HG03103 (cell line): ENCODE data around the gene SMG9.

ENCODE experiments used
- ATAC-seq: cut with Tn5 transposase; IDR thresholded peaks from one replicate; pipeline ENCODE4 v1.9.1; 2021; ENCODE audit warnings: low read depth; ENCODE audit not compliant: unreplicated experiment

SMG9 gene, protein sequence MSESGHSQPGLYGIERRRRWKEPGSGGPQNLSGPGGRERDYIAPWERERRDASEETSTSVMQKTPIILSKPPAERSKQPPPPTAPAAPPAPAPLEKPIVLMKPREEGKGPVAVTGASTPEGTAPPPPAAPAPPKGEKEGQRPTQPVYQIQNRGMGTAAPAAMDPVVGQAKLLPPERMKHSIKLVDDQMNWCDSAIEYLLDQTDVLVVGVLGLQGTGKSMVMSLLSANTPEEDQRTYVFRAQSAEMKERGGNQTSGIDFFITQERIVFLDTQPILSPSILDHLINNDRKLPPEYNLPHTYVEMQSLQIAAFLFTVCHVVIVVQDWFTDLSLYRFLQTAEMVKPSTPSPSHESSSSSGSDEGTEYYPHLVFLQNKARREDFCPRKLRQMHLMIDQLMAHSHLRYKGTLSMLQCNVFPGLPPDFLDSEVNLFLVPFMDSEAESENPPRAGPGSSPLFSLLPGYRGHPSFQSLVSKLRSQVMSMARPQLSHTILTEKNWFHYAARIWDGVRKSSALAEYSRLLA

DNA sequence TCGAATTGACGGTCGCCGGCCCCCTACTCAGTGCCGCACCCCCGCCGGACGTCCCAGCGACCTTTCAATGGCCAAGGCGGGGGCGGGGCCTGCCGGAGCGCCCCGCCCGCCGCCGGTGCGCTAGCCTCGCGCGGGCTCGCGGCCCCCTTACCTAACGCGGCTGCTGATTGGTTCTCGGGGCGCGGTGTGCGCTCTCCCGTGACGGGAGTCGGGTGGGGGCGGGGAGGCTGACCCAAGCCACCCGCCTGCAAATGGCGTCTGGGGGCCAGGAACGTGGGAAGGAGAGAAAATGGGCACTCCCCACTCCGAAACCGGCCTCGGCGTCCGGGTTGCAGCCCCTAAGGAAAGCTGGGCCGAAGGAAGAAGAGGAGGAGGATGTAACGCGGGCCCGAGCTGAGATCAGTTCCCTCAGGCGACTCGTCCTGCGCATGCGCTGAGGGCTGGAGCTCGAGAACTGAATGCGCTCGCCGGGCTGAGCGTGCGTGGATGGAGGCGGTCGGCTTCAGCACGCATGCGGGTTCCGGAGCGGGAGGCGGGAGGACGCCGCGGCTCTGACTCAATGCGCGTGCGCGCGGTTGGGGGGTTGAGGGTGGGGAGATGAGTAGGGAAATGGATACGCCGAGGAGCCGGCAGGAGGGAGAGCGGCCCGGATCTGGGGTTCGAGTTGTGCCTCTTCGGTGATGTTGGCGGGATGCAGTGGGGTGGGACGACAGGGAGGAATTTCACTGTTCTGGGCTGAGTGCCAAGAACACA, at the start of gene SMG9:
SMG9 (minus strand) TSS at position 460 of the 753 bp plus-strand sequence. CDS start 4,221 bp downstream, outside the sequence.
- peak; percentile 48 for ATAC-seq

DNA sequence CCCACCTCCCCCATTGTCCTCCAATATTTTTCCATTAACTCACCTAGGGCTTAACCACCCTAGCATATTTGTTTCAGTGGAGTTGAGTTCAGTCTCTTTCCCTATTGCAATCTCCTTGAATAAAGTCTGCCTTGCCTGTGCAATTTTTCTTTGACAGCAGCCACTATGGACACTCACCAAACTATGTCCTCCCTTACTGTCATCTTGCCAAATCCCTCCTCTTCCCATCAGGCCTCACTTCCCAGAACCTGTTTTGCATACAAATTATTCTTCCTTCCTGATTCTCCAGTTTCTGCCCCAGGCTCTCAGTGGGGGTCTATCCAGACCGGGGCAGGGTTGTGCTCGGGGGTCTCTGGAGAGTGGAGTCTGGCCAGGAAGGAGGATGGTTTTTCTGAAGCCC, 49.7 kb upstream of the SMG9 start:
- ATAC-seq, result no peak

DNA sequence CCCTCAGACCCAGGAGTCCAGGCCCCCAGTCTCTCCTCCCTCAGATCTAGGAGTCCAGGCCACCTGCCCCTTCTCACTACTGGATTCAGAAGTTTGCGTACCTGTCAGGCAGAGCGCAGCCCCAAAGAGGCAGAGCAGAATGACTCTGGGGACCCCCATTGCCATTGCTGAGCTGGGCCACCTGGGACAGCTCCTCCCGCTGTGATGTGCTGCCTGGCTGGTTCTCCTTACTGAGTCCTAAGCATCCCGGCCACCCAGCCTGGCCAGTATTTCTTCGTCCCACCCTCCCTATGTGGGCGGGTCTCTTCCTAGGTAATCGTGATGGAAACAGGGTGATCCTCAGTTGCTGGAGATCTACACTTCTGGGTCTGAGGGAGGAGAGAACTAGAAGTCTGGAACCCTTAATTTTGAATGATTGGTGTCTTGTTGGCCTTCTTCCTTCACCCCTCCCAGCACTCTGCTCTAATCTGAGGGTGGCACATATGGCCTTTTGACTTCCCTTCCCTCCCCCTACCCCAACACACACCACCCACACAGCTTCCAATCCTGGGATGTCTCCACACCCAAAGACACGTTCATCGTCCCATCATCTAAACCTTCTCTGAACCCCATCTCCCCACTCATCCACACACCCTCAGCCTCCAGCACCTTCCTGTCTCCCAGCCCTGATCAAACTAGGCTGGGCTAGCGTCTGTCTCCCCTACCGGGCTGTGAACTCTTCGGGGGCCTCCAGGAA, 47.6 kb upstream of the SMG9 start, which contains the start of gene LYPD5:
LYPD5 (minus strand) TSS at position 232 of the 736 bp plus-strand sequence; CDS start at position 165, 67 bp downstream.
- ATAC-seq, result no peak

DNA sequence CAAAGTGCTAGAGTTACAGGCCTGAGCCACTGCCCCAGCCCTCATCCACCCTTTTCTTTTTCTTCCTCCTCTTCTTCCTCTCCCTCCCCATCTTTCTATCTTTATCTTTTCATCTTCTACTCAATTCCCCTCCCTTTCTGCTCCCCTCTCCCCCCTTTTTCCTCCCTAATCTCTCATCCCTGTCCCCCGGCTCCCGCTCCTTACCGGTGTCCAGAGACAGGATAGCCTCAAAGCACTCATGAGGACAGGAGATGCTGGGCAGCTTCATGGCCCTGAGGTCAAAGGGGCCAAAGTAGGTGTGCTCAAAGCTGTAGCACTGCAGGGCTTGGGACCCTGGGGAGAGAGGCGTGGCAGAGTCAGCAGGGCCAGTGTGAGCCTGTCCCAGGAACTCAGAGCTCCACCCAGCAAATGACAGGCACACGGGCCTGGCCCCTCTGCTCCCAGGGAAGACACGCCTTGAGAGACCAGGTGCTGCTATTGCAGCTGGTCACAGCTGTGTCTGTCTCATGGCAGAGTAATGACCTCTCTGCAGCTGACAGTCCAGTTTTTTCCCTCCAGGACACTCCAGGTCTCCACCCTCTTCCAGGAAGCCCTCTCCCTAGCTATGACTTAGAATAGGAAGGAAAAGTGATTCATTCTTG, 44.9 kb upstream of the SMG9 start:
- ATAC-seq, result no peak

DNA sequence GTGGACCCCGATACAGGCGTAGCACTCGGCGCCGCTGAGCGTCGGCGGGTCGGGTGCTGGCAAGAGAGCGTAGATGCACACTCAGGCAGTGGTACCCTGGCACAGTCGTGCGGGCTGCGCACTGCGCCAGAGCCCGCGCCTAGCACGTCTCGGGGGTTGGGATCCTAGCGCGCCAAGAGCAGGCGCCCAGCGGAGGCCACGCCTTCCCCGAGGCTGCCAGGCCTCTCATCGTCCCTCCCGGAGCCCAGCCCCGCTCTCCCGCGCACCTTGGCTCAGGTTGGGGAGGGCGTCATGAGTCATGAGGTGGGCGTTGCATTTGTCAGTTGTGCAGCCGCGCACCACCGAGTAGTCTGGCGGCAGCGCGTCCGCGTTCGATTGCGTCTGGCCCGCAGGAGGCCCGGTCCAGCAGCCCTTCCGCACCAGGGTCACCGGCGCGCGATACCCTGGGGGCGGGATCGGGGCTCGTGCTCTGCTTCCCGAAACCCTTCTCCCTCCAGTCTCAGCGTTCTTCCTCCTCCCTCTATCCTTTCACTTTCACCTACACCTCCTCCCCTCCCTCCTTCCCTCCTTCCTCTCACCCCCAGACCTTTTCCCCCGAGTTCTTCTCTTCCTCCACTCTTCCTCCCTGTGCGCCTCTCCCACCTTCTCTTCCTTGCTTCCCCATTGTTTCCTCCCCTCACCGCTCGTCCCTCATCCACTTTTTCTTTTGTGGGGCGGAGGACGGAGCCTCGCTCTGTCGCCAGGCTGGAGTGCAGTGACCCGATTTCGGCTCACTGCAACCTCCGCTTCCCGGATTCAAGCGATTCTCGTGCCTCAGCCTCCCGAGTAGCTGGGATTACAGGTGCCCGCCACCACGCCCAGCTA, 44.0 kb upstream of the SMG9 start:
- ATAC-seq, result no peak

DNA sequence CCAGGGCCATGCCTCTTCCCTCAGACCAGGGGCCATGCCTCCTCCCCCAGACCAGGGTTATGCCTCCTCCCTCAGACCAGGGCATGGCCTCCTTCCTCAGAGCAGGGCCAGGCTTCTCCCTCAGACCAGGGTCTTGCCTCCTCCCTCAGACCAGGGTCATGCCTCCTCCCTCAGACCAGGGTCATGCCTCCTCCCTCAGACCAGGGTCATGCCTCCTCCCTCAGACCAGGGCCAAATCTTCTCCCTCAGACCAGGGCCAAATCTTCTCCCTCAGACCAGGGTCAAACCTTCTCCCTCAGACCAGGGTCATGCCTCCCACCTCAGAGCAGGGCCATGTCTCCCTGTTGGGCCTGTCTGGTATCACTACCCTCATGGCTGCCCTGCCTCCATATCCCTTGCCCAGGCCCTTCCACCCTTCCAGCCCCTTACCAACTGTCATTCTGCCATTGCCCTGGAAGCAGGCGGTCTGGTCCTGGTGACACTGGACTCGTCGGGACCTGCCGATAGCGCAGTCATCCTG, 43.3 kb upstream of the SMG9 start:
- ATAC-seq, result no peak

DNA sequence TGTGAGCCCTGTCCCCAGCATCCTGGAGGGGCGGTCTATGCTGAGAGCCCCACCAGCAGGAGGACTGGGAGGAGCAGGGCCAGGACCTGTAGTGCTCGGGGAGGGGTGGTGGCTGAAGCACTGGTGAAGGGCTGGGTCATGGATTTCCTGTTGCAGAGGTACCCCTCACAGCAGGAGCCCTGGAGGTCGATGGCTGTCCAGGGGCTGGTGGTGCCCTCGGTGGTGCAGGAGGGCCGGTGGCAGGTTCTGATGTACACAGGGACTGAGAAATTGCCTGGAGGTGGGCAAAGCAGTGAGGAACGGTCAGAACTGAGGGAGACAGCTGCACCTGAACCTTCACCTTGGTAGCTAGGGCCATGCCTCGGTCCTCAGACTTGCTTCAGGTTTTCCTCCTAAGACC, 42.8 kb upstream of the SMG9 start:
- no peak for ATAC-seq

DNA sequence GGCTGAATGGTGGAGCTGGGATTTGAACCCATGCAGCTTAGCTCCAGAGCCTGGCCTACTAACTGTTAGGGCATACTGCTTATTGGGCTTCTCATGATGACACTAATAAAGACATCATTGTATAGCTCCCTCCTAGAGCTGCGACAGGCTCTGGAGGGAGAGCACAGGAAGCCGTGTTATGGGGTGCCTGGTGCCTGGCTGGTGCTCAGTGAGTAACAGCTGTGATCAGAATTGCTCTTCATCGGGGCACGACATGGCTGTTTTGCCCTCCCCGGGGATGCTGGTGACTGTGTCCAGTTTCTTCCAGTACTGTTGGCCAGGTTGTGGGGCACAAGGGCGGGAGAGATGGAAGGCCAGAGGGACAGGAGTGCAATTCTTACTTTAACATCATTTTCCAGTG, 42.4 kb upstream of the SMG9 start:
- ATAC-seq, result no peak

DNA sequence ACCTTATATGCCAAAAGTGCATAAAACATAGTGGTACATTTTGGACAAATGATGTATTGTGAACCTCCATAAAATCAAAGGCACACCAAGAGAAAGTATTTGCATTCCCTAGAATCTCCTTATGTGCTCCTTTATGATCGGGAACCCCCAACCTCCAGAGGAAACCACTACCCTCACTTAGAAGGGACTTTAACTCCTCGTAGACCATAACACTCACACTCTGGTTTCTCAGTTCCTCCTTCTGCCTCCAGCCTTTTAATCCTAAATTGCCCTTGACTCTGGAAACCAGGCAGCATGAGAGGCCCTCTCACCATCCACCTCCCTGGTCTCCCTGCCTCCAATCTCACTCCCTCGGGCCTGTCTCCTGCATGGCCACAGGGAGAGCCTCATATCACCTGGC, 35.8 kb upstream of the SMG9 start:
- ATAC-seq, result no peak

DNA sequence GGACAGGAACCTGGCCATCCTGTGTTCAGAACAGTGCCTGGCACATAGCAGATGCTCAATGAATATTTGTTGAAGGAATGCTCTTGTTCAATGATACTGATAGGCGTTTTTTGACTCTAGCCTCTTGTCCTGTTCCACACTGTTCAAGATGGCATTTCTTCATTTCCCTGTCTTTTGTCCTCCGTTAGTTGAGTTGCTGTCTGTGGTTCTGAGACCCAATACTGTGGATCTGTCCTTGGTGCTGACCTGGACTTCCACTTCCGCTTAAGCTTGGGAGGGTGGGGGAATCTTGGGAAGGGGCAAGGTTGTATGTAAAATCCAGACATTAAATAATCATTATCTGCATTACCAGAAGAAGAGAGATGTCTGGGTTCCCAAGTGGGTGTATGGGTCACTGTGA, 34.3 kb upstream of the SMG9 start:
- no peak for ATAC-seq

DNA sequence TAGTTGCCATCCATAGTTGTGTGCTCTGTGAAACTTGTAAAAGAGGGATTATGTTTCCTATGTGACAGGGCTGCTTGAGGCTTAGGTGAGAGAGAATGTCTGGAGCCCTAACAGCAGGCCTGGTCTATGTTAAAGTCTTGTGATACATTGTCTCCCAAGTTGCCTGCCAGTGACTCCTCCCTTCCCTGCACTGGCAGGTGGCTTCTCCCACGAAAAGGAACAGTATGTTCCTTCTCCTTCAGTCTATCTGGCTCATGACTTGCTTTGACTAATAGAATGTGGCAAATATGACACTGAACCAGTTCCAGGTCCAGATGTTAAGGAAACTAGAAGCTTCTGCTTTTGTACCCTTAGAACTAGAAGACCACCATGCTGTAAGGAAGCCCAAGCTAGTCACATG, 31.9 kb upstream of the SMG9 start:
- ATAC-seq, result no peak

DNA sequence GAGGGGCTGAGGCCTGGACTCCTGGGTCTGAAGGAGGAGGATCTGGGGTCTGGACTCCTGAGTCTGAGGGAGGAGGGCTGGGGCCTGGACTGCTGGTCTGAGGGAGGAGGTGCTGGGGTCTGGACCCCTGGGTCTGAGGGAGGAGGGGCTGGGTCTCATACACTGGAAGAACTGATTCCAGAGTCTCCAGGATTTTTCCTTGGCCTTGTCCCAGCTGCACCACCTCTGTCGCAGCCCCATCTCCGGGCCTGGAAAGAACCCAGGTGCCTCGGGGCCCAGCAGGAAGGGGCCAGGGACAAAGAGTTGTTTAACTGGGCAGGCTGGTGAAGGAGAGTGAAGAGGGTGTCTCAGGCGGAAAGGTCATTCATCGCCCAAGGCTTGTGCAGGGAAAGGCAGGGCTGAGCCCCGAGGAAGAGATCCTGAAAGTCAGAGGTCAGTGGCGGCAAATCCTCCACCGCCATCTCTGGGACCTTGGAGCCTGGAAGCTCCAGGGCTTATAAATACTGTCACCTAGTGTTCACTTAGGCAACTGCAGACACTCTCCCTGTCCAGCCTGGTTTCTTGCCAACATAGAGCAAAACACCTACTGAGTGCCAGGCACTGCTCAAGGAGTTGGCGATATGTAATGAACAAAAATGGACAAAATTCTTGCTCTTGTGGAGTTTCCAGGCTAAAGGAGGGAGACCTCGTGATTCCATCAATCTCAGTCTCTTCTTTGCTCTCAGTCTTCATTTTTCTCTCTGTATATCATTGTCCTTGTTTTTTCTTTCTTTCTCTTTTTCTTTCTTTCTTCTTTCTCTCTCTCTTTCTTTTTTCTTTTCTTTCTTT, 30.4 kb upstream of the SMG9 start:
- ATAC-seq, result no peak

DNA sequence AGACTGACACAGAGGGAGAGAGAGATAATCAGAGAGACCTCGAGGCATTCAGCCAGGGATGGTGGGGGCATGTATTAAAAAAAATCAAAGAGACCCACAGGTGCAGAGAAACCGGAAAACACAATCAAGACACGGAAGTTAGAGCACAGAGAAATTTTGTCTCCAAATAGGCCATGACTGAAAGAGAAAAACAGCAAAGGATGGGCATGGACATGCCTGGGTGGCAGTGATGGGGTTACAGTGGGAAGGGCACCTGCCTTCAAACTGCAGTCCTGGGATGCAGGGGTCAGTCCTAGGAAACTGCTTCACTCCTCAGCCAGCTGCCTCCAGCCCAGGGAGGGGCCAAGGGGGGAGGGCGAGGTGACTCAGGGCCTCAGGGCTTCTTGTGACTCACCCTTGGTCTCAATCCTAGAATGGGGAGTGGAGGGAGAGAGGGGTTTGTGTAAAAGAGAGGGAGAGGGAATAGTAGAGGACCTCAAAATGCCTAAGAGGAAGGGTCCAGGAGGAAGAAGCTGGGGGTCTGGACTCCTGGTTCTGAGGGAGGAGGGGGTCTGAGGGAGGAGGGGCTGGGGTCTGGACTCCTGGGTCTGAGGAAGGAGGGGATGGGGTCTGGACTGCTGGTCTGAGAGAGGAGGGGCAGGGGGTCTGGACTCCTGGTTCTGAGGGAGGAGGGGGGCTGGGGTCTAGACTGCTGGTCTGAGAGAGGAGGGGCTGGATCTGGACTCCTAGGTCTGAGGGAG, 29.6 kb upstream of the SMG9 start:
- no peak for ATAC-seq

DNA sequence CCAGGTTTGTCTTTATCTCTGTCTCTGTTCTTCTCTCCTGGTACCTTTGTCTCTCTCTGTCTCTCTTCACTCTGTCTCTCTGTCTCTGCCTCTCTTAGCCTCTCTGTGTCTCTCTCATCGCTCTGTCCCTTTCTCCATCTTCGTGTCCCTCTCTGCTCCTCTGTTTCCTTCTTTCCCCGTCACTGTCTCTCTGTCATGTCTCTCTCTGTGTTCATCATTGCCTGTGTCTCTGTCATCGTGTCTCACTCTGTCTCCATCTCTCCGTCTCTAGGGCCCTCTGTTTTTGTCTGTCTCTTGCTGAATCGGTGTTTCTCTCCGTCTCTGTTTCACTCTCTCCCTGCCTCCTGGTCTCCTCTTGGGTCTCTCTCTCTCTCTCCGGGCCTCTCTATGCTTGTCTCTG, 28.9 kb upstream of the SMG9 start:
- ATAC-seq, result no peak

DNA sequence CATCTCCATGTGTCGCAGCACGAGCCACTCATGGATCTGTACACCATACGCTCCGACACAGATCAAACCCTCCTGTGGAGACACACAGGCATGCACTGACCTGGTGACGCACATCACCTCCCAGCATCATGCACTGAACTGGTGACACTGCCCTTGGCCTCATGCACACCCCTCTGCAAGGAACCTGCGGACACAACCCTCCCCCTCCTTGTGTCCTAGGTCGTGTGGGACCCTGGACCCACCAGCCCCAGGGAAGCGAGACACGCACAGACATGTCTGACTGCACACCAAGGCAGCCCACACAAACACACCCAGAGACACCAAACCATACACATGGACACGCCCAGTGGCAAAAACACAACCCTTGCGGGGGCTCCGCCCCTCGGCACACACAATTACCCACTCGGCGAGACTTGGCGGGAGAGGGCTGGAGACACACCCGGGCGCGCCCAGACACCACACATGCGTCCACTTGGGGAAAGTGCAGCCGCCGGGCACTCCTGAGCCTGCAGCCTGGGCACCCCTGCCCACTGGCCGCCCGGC, 28.0 kb upstream of the SMG9 start:
- no peak for ATAC-seq

DNA sequence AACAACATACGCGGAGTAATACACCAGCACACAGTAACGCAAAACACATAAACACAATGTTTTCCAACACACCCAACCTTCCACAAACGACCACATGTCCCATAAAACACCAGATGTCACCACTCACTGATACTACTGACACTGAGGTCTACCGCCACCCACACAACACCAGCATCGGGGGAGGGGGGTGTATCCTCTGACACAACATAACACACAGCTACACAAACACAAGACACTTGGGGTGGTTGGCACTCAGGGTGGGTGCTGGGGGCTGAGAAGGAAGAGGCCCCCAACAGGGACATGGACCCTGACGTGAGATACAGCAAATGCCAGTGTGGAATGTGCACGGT, 27.5 kb upstream of the SMG9 start:
- ATAC-seq, result no peak

DNA sequence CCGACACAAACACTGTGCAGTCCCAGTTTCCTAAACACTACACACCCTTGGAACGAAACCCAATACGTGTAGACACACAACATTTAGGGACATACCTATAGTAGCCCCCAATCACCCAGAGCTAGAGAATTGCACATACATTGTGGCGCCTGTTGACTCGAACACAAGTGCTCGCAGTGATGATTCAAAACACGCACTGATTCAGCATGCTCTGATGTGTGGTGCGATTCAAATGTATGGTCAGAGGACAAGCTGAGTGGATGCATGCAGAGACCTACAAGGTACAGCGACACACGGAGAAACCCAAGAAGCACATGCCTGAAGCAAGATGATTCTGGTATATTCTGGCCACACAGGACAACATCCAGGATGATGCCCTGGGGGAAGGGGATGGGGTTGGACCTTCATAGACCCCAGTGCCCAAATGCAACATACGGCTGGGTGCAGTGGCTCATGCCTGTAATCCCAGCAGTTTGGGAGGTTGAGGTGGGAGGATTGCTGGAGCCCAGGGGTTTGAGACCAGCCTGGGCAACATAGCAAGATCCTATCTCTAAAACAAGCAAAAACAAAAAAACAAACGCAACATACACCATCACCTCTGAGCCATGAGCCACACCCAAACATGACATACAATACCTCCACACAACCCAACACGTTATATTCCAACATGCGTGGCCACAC, 27.0 kb upstream of the SMG9 start:
- no peak for ATAC-seq
